KBM-7 (cell line): ENCODE results near the gene XKR3.
"Not testable (repeated sequence)": the region's sequence is repeated elsewhere in the genome, so short reads cannot be mapped to it uniquely, and the experiment has no call there.

ENCODE experiments used
- DNase-seq: peaks from one replicate; pipeline ENCODE4 v3.0.0-alpha.2; 2015
- in situ Hi-C: fragments of 300-500 bp; cut with MboI; formaldehyde crosslinking; loops from 2 replicates; pipeline ENCODE4 v1.14.3; 2020; ENCODE audit warnings: low sequenced_read_pairs, low pct_unique_long_range_greater_than_20kb, mixed read lengths

The XKR3 gene

DNA sequence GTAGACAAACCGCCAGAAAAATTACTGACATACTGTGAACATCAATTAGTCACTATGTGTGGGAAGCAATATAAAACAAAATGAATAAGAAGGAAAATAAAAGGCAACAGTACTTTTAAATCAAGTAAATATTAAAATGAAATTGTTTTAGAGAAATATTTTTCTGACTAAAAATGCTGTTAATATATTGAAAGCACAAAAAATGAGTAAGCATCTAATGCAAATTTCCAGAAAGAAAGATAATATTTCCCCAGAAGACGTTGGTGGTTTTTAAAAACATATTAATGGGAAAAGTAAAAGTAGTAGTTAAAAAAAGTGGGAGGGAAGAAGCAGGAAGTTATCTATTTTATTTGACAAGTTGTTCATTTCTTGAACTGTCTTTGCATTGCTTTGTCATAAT is 16.5 kb downstream of the XKR3 start:
- DNase-seq: no peak
- in situ Hi-C loops: no loop called here

DNA sequence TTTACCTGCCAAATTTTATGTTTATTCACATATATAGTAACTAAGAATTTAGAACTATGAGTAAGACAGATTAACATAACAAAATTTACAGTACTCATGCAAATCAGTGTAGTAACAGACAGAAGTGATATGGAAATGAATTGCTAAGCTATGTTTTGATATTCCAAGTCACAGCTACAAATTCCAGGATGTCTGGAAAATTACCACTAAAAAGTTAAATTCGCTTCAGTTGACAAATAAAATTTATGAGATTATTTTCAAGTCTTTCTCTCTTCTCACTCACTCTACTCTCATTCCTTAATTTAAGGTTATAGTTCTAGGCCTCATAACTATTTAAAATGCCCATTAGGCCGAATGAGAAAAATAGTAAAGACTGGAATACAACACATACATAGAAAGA is 18.1 kb downstream of the XKR3 start:
- no peak for DNase-seq
- in situ Hi-C loops: no loop called here

GRCh38 chr22:16806401-16806800 is 18.8 kb downstream of the XKR3 start:
- no peak for DNase-seq
- in situ Hi-C loops: no loop called here

GRCh38 chr22:16804882-16805281 is 20.3 kb downstream of the XKR3 start:
- in situ Hi-C loops: no loop called here

GRCh38 chr22:16803255-16803917 is 21.8 kb downstream of the XKR3 start:
- in situ Hi-C loops: no loop called here

More at GRCh38 chr22:16804882-16805281, 20.3 kb downstream of the XKR3 start:
- DNase-seq: no peak

GRCh38 chr22:16801571-16801970 is 23.6 kb downstream of the XKR3 start:
- no peak for DNase-seq
- in situ Hi-C loops: no loop called here

More at GRCh38 chr22:16803255-16803917, 21.8 kb downstream of the XKR3 start:
- no peak for DNase-seq

DNA sequence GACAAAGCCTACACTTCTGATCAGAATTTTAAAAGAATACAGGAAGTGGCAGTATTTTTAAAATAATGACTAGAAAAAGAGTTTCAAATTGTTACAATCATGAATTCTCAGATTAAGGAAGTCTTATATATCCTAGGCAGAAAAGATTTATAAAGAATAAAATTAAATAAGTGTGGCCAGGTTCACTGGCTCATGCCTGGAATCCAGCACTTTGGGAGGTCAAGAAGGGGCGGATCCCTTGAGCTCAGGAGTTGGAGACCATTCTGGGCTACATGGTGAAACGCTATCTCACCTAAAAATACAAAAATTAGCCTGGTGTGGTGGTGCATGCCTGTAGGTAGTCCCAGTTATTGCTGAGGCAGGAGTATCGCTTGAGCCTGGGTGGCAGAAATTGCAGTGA is 24.1 kb downstream of the XKR3 start:
- DNase-seq: no peak
- in situ Hi-C loops: no loop called here

DNA sequence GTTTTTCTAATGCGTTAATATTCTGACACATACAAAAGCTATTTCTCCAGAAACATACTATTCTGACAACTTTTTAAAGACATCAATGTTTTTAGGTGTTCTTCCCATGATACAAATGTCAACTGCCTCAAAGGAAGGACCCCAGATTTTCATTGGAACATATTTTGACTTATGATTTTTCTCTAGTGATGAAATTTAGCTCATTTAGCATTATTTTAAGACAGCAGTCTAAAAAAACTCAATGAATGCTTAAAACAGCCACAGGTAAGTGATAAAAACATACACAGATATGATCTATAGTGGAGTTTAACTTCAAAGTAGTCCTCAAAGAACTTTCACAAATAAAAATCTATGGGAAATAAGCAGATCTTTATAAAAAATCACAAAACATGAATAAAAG is 24.9 kb downstream of the XKR3 start:
- in situ Hi-C loops: no loop called here
- no peak for DNase-seq

GRCh38 chr22:16795504-16795903 is 29.7 kb downstream of the XKR3 start:
- DNase-seq, in situ Hi-C loops: not testable (repeated sequence)

DNA sequence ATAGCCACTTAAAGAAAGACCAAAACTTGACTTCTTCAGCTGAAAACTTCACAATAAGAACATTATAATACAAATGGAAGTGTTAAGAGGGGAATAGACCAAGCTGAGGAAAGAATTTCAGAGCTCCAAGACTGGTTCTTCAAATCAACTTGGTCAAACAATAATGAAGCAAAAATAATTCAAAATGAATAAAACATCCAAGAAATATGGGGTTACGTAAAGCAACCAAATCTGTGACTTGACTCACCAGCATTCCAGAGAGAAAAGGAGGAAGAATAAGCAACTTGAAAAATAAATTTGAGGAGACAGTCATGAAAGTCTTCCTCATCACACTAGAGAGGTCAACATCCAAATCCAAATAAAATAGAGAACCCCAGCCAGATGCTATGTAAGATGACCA is 31.4 kb downstream of the XKR3 start:
- in situ Hi-C loops: no loop called here
- no peak for DNase-seq

DNA sequence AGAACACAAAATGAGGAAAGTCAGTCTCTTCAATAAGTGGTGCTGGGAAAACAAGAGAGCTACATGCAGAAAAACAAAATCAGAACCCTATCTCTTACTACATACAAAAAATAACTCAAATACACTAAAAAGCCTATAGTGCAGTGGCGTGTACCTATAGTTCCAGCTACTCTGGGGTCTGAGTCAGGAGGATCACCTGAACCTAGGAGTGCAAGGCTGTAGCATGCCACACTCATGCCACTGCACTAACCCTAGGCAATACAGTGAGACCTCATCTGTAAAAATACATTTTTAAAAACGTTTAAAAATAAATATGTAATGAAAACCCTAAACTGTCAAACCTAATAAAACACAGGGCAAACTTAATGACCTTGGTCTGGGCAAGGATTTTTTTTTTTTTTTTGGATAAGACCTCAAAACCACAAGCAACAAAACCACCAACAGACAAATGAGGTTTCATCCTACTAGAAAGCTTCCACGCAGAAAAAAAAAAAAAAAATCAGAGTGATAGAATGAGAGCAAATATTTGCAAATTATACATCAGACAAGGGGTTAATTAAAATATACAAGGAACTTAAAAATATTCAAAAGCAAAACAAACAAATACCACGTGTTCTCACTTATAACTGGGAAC is 35.2 kb downstream of the XKR3 start:
- in situ Hi-C loops: no loop called here
- DNase-seq: peak; percentile 43

GRCh38 chr22:16783930-16784354 is 41.3 kb downstream of the XKR3 start:
- DNase-seq: peak; percentile 35
- in situ Hi-C loops: no loop called here

DNA sequence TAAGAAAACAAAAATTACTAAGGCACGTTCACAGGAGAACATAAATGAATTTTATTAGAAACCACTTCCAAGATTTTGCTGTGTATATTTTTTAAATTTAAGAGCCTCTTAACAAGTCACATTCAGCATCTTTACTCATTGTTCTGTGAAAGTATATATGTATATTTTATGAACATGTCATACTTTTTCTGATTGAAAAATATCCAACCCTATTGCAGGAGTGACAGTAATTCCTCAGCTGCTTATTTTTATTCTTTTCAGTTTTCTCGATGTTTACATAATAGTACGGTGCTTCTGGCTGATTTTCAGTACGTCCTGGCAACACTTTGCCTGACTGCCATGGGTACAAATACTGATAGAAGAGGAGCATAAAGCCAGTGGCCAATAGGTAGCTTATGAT is 41.8 kb downstream of the XKR3 start:
- no peak for DNase-seq
- in situ Hi-C loops: no loop called here

DNA sequence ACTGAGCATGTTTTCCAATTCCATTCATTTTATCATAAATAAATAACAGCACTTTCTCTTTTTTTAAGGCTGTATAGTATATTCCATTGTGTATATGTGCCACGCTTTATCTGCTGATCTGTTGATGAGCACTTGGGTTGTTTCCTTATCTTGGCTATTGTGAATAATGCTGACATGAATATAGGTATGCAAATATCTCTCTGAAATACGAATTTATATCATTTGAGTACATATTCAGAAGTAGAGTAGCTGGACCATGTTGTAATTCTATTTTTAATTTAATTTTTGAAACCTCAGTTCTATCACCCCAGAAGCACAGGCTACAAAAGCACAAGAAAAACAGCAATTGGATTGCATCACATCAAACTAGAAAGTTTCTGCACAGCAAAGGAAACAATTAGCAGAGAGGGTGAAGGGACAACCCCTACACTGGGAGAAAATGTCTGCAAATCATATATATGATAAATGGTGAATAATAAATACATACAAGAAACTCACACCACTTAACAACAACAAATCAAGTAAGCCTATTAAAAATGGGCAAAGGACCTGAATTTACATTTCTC is 43.4 kb downstream of the XKR3 start:
- in situ Hi-C loops: no loop called here
- no peak for DNase-seq

GRCh38 chr22:16781074-16781763 is 44.0 kb downstream of the XKR3 start:
- no peak for DNase-seq

DNA sequence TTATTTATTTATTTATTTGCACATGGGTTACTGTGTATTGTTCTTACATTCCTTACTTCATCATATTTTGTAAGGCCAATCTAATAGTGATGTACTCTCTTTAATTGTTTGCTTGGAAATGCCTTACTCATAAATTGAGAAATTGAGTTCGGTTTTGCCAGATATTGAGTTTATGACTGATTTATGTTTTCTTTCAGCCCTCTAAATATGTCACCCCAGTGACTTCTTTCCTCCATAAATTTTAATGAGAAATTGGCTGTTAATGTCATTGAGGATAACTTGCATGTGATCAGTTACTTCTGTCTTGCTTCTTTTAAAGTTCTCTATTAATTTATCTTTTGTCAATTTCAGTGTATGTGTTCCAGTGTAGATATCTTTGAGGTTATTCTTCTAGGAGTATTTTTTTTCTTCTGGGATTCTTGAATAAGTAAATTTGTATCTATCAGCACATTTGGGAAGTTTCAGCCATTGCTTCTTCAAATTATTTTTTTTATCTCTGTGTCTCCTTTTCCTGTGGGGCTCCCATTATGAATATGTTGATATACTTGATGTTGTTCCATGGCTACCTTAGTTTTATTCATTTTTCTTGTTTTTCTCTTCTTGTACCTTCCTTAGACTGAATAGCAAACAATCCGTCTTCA is 47.8 kb downstream of the XKR3 start:
- DNase-seq: no peak
- in situ Hi-C loops: no loop called here

More at GRCh38 chr22:16781074-16781763, 44.0 kb downstream of the XKR3 start:
- in situ Hi-C loops: no loop called here

DNA sequence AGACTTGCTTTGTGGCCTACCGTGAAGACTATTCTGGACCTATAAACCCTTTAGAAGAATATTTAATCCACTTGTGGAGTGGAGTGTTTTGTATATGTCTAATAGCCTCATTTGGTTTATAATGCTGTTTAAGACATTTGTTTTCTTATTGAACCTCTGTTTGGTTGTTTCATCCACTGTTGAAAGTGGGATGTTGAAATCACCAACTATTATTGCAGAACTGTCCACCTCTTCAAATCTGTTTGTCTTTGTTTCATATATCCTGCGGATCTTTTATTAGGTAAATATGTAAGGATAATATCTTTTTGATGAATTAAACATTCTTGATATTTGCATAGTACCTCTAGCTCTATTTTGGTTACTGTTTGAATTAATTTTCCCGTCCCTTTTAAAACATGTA is 49.1 kb downstream of the XKR3 start:
- DNase-seq: no peak
- in situ Hi-C loops: no loop called here

DNA sequence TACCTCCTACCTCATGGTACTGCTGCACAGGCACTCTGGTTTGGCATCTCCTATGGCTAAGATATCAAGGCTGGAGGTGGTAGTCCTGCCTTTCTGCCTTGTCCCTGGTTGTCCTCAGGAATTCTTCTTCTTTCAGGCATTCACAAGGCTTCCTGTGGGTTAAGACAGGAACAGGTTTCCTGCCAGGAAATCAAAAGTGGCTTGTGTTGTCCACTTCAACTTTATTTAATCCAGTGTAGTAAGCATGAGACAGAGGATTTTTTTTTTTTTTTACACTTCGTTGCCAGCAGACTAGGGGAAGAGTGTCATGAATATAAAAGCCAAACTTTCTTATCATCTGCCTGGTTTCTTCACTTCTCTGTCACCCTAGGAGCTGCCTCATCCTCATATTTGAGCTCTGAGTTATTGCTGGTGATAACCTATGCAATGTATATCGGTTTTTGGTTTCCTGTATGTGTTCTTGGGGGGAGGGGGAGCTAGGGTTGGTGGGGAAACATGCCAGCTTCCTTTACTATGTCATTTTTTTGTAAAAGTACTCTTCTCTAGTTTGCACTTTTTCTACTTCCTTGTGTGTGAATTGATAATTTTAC is 50.2 kb downstream of the XKR3 start:
- in situ Hi-C loops: no loop called here
- DNase-seq: no peak

GRCh38 chr22:16771569-16771968 is 53.6 kb downstream of the XKR3 start:
- DNase-seq, in situ Hi-C loops: not testable (repeated sequence)
